GM21825 (cell line): Measurements from ENCODE around the gene NKG7.
A peak's percentile ranks its signal among the peaks of the same experiment; 100 is the strongest.

Experiments used
- ATAC-seq: cut with Tn5 transposase; IDR thresholded peaks from one replicate; pipeline ENCODE4 v1.9.1; 2021; ENCODE audit warnings: mild to moderate bottlenecking, moderate library complexity; ENCODE audit not compliant: unreplicated experiment

Gene NKG7

GRCh38 chr19:51338563-51339312, 33.7 kb downstream of the NKG7 start:
- peak; percentile 45 for ATAC-seq

- ATAC-seq: no peak
These were observed 34.4 kb downstream of the NKG7 start for GRCh38 chr19:51337861-51338562.

DNA sequence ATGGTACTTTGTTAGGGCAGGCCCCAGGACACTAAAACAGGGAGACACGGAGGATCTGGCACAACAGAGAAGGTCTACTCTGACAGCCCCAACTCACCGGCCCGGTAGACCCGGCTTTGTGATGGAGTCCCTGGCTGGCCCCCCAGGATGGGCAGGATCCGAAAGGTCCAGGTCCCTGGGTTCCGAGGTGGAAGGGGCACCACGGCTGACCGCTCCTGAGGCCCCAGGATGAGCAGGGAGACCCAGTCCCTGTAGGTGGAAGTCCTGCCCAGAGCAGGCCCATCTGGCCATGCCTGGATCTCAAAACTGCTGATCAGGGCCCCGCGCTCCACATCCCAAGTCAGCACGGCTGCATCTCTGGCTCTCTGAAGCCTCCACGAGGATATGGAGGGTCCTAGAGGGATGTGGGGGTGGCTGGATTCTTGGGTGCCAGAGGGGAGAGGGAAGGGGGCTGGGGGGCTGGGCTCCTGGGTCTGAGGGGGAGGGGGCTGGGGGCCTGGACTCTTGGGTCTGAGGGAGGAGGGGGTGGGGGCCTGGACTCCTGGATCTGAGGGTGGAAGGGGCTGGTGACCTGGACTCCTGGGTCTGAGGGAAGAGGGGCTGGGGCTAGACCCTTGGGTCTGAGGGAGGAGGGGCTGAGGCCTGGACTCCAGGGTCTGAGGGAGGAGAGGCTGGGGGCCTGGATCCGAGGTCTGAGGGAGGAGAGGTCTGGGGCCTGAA, 35.2 kb downstream of the NKG7 start:
- ATAC-seq: no peak

DNA sequence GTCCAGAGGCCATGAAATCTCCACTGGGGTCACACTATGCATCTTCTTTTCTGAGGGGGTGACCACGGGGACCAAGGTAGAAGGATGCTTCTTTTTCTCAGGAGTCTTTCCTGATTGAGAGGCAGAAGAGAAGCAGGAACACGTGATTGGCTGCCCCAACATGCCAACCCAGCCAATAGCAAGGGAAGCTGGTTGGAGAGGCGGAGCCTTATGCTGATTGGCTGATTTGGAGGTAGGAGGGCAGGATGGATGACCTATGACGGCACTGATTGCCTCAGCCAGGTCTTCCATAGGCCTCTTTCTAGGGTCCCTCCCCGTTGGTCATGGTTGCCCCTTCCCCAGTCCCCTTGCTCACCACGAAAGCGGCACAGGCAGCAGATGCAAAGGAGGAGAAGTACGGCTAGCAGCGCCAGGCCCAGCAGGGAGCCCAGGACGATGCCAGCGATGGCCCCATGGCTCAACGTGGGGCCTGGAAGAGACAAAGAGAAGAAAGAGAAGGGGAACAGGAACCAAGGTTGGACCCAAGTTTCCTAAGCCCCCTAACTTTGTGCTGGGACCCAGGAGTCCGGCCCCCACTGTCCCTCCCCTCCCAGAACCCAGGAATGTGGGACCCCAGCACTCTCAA, 38.5 kb downstream of the NKG7 start:
- ATAC-seq: no peak

GRCh38 chr19:51331716-51332115, 40.7 kb downstream of the NKG7 start:
- no peak for ATAC-seq

DNA sequence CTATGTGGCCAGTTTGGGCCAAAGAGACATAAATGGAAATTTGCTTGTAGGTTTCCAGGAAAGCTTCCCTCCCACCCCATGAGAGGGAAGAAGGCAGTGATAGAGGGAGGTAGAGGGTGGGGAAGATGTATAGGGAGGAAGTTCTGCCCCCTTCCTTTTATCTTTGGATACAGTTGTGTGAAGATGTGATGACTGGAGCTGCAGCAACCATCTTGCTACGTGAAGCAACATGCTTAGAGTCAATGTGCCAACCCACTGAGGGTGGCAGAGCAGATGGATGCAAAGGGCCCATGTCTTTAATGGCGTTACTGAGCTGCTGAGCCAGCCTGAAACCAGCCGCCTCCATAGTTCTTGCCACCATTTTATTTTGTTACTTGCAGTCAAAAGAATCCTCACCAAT, 41.3 kb downstream of the NKG7 start:
- ATAC-seq: no peak

- ATAC-seq: no peak
These were observed 42.1 kb downstream of the NKG7 start for GRCh38 chr19:51330366-51330765.

- ATAC-seq: no peak
These were observed 43.0 kb downstream of the NKG7 start for GRCh38 chr19:51329411-51329810.

GRCh38 chr19:51327066-51328001, 45.1 kb downstream of the NKG7 start:
- ATAC-seq: no peak

DNA sequence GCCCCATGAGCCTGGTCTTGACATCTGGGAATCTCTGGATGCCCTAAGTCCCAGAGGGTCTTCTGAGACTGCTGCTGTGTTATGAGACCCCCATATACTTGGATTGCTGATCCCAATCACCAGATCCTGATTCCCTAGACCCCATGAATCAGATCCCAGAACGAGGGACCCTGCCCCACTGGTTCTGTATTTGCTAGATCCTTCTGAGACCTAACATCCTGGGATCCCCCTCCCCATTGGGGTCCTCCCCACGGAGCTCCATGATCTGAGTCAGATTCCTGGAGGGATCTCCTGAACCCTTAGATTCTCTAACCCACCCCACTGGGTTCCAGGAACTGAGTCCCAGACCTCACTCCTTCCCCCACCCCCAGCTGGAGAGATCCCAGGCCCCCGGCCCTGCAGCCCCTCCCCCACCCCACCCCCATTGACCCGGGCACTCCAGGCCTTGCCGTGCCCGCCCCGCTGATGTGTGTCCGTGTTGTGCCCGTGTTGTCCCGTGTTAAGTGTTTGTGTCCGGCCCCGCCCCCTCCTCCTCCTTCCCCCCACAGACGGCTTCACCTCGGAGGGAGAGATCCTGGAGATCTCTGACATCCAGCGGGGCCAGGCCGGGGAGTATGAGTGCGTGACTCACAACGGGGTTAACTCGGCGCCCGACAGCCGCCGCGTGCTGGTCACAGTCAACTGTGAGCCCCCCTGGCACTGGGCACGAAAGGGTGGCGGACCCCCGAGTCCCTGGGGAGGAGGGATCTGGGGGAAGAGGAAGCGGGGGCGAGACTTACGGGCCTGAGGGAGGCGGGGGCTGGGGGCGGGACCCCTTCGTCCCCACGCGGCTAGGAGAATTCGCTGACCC, 46.0 kb downstream of the NKG7 start:
- ATAC-seq: no peak

GRCh38 chr19:51325161-51325976, 47.1 kb downstream of the NKG7 start:
- ATAC-seq: no peak

DNA sequence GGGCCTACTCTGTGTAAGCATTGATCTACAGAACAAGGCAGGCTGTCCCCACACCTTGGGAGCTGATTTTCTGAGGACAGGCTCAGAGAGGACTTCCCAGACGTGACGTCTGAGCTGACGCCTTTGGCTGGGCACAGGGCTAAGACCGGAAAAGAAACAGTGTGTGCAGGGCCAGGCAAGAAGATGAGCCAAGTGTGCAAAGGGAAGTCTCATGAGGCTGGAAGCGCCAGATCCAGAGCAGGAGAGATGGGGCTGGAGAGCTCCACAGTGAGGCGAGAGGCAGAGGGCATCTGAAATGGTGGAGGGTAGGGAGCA, 48.3 kb downstream of the NKG7 start:
- ATAC-seq: no peak

GRCh38 chr19:51323481-51324166, 48.8 kb downstream of the NKG7 start:
- ATAC-seq: no peak

GRCh38 chr19:51321799-51322198, 50.7 kb downstream of the NKG7 start:
- ATAC-seq: no peak
